Ovary (tissue), 9 donors: ENCODE results near the gene MTCH2. TPM values are rescaled to one million over a fixed set of nuclear protein-coding genes. Genes with fewer than 3 reads are reported as not detected.

Experiments
- DNase-seq, 5 donors: peaks; one replicate each; pipeline ENCODE4 v3.0.0-alpha.2; 2019 to 2020
- H3K27ac ChIP-seq, 2 donors: fragments of 200-600 bp; one replicate each; pipeline versions ENCODE4 v1.5.1 to v1.8.0; 2019 to 2022
- H3K27me3 ChIP-seq: fragments of 200-600 bp; one replicate; pipeline ENCODE4 v1.8.0; 2022
- H3K36me3 ChIP-seq: fragments of 200-600 bp; sonication (generic); one replicate; pipeline ENCODE4 v1.5.1; 2019
- H3K4me1 ChIP-seq: one replicate; pipeline ENCODE4 v1.8.1; 2013; ENCODE audit warnings: mild to moderate bottlenecking, moderate library complexity; ENCODE audit not compliant: insufficient read depth
- H3K4me3 ChIP-seq: fragments of 200-600 bp; sonication (generic); one replicate; pipeline ENCODE4 v1.5.1; 2017
- H3K9me3 ChIP-seq, 2 donors: fragments of 200-600 bp in 1 of 2; sonication (generic) in 1 of 2; one replicate each; pipeline versions ENCODE4 v1.5.1 to v1.8.1; 2013 to 2019; ENCODE audit warnings: mild to moderate bottlenecking in 1 of 2, moderate library complexity in 1 of 2
- CTCF ChIP-seq, 3 donors: fragments of 450-650 bp in 2 of 3; fragments of 200-600 bp in 1 of 3; IDR thresholded peaks; one replicate each; pipeline versions ENCODE4 v1.5.1 to v1.8.0; 2016 to 2022; ENCODE audit warnings: antibody characterized with exemption in 3 of 3, mild to moderate bottlenecking in 1 of 3
- EP300 ChIP-seq: sonication (generic); formaldehyde crosslinking; IDR thresholded peaks from one replicate; pipeline ENCODE4 v1.6.1; 2017; ENCODE audit warnings: antibody characterized with exemption
- POLR2A ChIP-seq: fragments of 450-650 bp; IDR thresholded peaks from one replicate; pipeline ENCODE4 v1.6.1; 2017; ENCODE audit warnings: antibody characterized with exemption, mild to moderate bottlenecking, moderate library complexity
- WGBS, 3 donors: extraction: QIAGEN DNeasy Blood & Tissue Kit in 1 of 3; methylation state at CpG; one replicate each; pipeline versions ENCODE4 v1.1.5 to v1.1.7; 2013 to 2017; 5-methylcytosine and 5-hydroxymethylcytosine counted together
- intact Hi-C, 4 donors: fragments of 100-400 bp; cut with DNase I; formaldehyde crosslinking; loops; one replicate each; pipeline versions ENCODE4 v1.11.0 to v1.15.1; 2022 to 2023
- polyA plus RNA-seq, 2 donors: library from polyadenylated mRNA; stranded (reverse); fragments of 200-250 nt in 1 of 2; fragments of 350-450 nt in 1 of 2; fragmentation: Illumina TruSeq in 1 of 2; extraction: RNeasy Lipid Tissue Mini Kit (QIAGEN cat#74804) in 1 of 2; gene quantifications; one replicate each; pipeline ENCODE4 v1.2.3, GENCODE V29; 2013 to 2014
- total RNA-seq, 7 donors: library from RNA; depleted of rRNA in 2 of 7; stranded (reverse); fragments of >200 nt in 2 of 7; fragmentation: NEBNext Ultra II Directional in 3 of 7; extraction: Animal tissue kit (Norgen Biotek cat#: 25700) in 3 of 7; gene quantifications; one replicate each; pipeline versions ENCODE4 v1.1.0 to v1.2.4, GENCODE V29; 2016 to 2023
- donor health status: DM: no; HTN: no; CAD: no; lungs with moderate emphysema.
- donor health status: DM: no; HTN: no; CAD: no.
- donor health status: Bipolar disorder and iron deficiency.
- donor health status: DM: yes; HTN: yes; CAD: no.
- donor health status: DM: no; HTN: no; CAD: no.
- donor health status: DM: yes; HTN: yes; CAD: no.

The MTCH2 gene
- total and polyA plus RNA-seq, 9 donors: 13.0 to 51.2 (median 38.8) TPM

- Histone ChIP-seq H3K36me3 (no peaks in the 10 kb centered on the region), H3K27me3 (no peaks in the 10 kb centered on the region), H3K4me3 (no peak overlapping the region), H3K27ac (no peak overlapping the region), H3K4me1 (no peaks in the 10 kb centered on the region), H3K9me3 (no peaks in the 10 kb centered on the region)
- intact Hi-C loops: no loop called here
- DNase-seq: no peak
- no peak for TF ChIP-seq POLR2A
- TF ChIP-seq CTCF (IDR thresholded peaks at IDR 0.05): no peak
- no peak for TF ChIP-seq EP300
- WGBS, 3 donors: 67 to 78% (median 68%) methylated on average over 4 of the region's 4 CpGs
Observed at GRCh38 chr11:47599902-47600301, 42.5 kb downstream of the MTCH2 start.

DNA sequence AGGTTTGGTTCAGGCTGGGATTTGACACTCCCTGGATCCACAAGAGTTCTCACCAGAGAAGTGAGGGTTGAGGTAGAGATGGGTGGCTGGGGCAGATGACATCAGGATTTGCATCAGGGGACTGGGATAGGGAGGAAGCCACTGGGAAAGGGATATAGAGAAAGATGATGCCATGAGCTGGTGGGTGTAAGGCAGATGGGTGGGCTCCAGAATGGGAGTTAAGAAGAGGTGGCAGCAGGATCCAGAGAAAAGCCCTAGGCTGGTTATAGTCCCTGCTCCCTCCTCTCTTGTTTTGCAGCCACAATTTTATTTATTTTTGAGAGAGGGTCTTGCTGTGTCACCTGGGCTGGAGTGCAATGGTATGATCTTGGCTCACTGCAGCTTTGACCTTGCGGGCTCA is 46.4 kb downstream of the MTCH2 start:
- 93 to 100% (median 97%) methylated on average over 1 of the region's 1 CpG for WGBS, 3 donors
- Histone ChIP-seq H3K9me3 (no peaks in the 10 kb centered on the region), H3K4me1 (no peaks in the 10 kb centered on the region), H3K27me3 (no peaks in the 10 kb centered on the region), H3K4me3 (no peak overlapping the region), H3K27ac (no peak overlapping the region), H3K36me3 (no peaks in the 10 kb centered on the region)
- TF ChIP-seq POLR2A (no peak), CTCF (IDR thresholded peaks at IDR 0.05) (no peak), EP300 (no peak)
- no peak for DNase-seq
- intact Hi-C loops: no loop called here

DNA sequence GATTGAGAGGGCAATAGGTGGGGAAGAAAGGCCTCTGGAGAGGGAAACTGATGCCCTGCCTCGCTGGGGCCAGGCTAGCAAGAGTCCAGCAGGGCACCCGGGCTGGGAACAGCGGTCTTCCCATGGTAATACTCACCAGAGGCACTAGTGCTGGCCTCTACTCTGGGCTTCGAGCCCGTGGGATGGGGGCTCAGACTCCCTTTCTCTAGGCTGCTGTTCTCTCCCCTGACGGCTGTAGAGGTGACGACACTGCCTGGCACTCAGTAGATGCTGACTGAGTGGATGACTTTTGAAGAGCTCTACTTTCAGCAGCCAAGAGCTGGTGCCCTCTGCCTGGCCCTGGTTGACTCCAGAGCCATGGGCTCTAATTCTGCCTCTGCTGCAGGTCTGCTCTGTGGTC is 47.3 kb downstream of the MTCH2 start:
- intact Hi-C loops: no loop called here
- DNase-seq: no peak
- Histone ChIP-seq H3K4me1 (peaks cover 4% of the 10 kb centered on the region), H3K4me3 (no peak overlapping the region), H3K27me3 (no peaks in the 10 kb centered on the region), H3K27ac (no peak overlapping the region), H3K9me3 (no peaks in the 10 kb centered on the region), H3K36me3 (no peaks in the 10 kb centered on the region)
- TF ChIP-seq POLR2A: no peak
- no peak for TF ChIP-seq EP300
- no peak for TF ChIP-seq CTCF (IDR thresholded peaks at IDR 0.05)
- WGBS, 3 donors: 52 to 62% (median 59%) methylated on average over 7 of the region's 7 CpGs

- no peak for DNase-seq
- H3K27me3 ChIP-seq: no peaks in the 10 kb centered on the region
- intact Hi-C loops: no loop called here
- no peak within 1 kb of the TSS for H3K4me3 ChIP-seq
- TF ChIP-seq EP300 (no peak), POLR2A (no peak), CTCF (IDR thresholded peaks at IDR 0.05) (no peak)
- WGBS, 3 donors: 1 to 2% (median 1%) methylated on average over 29 to 48 of the region's 48 CpGs
- H3K27ac ChIP-seq: no peak within 1 kb of the TSS
- no peaks in the 10 kb centered on the region for H3K36me3 ChIP-seq
- peaks cover 4% of the 10 kb centered on the region for H3K4me1 ChIP-seq
- no peaks in the 10 kb centered on the region for H3K9me3 ChIP-seq
Observed at GRCh38 chr11:47593934-47594855, 48.2 kb downstream of the MTCH2 start, which contains the start of gene C1QTNF4. Gene C1QTNF4 (minus strand): TSS chr11:47594411. CDS start chr11:47590810, 3,601 bp downstream.
